ENCODE data around the gene POLR2J.

Gene POLR2J

GRCh38 chr7:102434039-102434486 lies 44.7 kb downstream of the POLR2J start:
- no peak for DNase-seq

GRCh38 chr7:102433219-102434038 lies 45.3 kb downstream of the POLR2J start, which contains the start of gene ORAI2:
TSS of gene ORAI2 (plus strand) at chr7:102433575. CDS start at chr7:102438957, 5,382 bp downstream.
- DNase-seq: peak; percentile 88

GRCh38 chr7:102432442-102433218 lies 46.1 kb downstream of the POLR2J start:
- DNase-seq: peak; percentile 60

GRCh38 chr7:102431617-102432298 lies 47.0 kb downstream of the POLR2J start:
- no peak for DNase-seq

- no peak for DNase-seq
These were observed 49.4 kb downstream of the POLR2J start for GRCh38 chr7:102429141-102429899.

GRCh38 chr7:102427019-102427405 lies 51.7 kb downstream of the POLR2J start:
- DNase-seq: no peak

GRCh38 chr7:102426268-102427018 lies 52.3 kb downstream of the POLR2J start:
- DNase-seq: no peak

- DNase-seq: peak; percentile 54
These were observed 53.0 kb downstream of the POLR2J start for GRCh38 chr7:102425639-102426267.

GRCh38 chr7:102424787-102425218 lies 53.9 kb downstream of the POLR2J start:
- DNase-seq: no peak

GRCh38 chr7:102424129-102424551 lies 54.6 kb downstream of the POLR2J start:
- no peak for DNase-seq
